Occipital lobe (tissue), 2 donors: ENCODE results near the gene SNTG2. TPM values are rescaled to one million over a fixed set of nuclear protein-coding genes. Genes with fewer than 3 reads are reported as not detected.

Experiments
- DNase-seq: peaks from one replicate; lab custom pipeline; 2025; lab: John Stamatoyannopoulos, UW
- total RNA-seq: library from RNA; depleted of rRNA; stranded (reverse); fragments of >200 nt; gene quantifications from one replicate; pipeline ENCODE4 v1.2.3, GENCODE V29; 2014

SNTG2 gene
- total RNA-seq, 1 donor from 2014 or later: 4.1 TPM

GRCh38 chr2:1268034-1268433 lies 317.4 kb downstream of the SNTG2 start:
- DNase-seq: no peak

DNA sequence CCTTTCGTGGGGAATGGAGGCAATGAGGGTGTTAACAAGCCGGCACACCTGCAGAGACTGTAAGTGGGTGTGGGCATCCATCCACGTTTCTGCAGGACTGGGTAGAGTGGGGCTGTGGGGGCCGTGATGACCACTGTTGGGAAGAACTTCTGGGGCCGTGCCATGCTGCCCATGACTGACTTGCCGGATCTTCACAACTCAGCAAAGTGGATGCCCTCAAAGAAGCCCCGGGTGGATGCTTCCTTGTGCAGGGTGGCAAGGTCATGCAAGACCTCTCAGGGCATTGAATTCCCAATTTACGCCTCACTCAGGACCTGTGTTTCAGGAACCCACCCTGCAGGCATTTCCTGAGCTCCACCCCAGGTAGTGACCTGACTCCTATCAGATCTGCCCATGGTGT lies 319.2 kb downstream of the SNTG2 start:
- DNase-seq: no peak

GRCh38 chr2:1272835-1273234 lies 322.2 kb downstream of the SNTG2 start:
- DNase-seq: no peak

DNA sequence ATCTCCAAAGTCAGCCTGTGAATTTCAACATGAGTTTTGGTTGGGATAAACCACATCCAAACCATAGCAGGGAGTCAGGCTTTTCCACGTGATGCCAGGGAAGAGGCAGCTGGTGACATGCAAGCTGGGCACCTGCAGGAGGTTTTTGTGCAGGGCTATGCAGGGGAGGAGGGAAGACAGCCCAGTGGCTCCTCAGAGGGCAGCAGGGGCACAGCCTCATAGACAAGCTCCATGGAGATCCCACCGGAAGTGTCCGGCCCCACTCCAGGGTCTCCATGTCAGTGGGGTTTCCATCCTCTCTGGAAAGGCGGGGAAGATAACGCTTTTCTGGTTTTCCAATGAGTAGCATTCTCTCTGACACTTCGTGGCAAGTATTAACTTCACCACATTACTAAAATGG lies 327.0 kb downstream of the SNTG2 start:
- no peak for DNase-seq

DNA sequence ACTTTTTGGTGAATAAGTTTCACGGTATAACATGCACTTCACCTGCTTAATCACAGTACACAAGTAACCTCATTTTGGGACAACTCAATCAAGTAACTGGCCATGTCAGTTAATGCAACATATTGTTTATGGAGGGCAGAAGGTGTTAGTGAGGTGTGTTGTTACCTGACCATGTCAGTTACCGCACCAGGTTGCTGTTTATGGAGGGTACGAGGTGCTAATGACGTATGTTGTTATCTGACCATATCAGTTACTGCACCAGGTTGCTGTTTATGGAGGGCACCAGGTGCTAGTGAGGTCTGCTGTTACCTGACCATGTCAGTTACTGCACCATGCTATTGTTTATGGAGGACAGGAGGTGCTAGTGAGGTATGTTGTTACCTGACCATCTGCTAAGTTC lies 327.5 kb downstream of the SNTG2 start:
- no peak for DNase-seq

DNA sequence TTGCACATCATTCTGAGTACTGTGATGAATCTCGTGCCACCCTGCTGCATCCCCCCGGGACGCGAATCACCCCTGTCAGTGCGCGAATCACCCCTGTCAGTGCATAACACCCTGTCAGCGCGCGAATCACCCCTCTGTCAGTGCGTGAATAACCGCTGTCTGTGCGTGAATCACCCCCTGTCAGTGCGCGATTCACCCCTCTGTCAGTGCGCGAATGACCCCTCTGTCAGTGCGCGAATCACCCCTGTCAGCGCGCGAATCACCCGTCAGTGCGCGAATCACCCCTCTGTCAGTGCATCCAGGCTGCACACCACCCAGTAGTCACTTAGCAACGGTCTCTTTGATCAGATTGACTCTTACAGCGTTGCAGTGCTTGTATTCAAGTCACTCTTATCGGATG lies 328.2 kb downstream of the SNTG2 start:
- DNase-seq: no peak

DNA sequence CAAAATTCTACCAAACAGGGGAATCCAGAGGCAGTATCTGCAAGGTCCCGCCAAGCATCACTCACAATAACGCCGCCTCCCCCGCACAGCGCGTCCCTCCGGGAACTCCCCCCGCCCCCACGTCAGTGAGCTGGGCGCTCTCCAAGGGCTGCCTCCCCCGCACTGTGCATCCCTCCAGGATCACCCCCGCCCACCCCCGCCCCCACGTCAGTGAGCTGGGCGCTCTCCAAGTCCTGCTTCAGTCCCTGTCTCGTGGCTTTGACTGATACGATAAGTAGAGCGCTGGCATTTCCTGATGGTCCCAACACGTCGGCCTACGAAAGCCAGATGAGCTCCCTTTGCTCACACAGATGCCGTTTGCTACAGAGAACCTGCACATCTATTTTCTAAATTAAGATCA lies 331.9 kb downstream of the SNTG2 start:
- DNase-seq: peak; percentile 11

- DNase-seq: no peak
Observed at GRCh38 chr2:1283020-1283801, 332.6 kb downstream of the SNTG2 start.

DNA sequence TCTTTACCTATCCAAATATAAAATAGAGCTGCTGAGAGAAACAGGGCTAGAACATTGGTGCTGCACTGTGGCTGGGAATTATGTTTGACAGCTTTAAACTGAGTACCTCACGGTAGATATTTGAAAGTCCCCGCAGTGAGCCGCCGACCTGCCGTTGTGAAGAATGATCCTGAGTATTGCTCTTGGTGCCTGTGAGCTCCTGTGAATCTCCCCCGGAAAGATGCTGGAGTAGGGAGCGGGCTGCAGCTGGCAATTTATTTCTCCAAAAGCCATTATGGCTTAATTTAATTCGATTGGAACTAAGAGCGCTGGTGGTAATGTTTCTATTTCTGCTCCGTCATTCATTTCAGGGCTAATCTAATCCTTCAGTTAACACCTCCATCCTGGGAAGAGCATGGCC lies 333.2 kb downstream of the SNTG2 start:
- no peak for DNase-seq

GRCh38 chr2:1286929-1287328 lies 336.3 kb downstream of the SNTG2 start:
- no peak for DNase-seq

- DNase-seq: no peak
Observed at GRCh38 chr2:1287427-1287826, 336.8 kb downstream of the SNTG2 start.

DNA sequence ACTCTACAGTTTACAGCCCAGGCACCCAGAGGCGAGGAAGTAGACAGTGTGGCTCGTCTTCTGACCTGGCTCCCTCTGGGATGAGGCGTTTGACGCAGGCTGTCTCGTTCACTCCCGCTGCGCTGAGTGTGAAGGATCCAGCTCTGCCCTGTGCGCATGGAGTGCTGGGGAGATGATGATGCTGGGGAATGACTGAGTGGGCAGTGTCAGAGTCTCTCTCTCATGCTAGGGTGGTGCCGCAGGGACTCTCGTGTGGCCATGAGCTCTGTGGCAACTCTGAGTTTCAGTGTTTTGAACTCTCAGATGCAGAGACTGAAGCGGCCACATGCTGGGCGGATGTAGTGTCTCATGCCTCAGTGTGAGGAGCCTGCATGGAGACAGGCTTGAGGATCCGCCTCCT lies 344.3 kb downstream of the SNTG2 start:
- DNase-seq: no peak

DNA sequence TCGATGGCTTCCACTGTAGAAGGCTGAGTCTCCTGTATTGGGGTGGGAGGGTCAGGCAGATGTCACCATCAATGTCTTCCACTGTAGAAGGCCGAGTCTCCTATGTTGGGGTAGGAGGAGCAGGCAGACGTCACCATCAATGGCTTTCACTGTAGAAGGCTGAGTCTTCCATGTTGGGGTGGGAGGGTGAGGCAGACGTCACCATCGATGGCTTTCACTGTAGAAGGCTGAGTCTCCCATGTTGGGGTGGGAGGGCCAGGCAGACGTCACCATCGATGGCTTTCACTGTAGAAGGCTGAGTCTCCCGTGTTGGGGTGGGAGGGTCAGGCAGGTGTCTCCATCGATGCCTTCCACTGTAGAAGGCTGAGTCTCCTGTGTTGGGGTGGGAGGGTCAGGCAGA lies 345.1 kb downstream of the SNTG2 start:
- DNase-seq: no peak

DNA sequence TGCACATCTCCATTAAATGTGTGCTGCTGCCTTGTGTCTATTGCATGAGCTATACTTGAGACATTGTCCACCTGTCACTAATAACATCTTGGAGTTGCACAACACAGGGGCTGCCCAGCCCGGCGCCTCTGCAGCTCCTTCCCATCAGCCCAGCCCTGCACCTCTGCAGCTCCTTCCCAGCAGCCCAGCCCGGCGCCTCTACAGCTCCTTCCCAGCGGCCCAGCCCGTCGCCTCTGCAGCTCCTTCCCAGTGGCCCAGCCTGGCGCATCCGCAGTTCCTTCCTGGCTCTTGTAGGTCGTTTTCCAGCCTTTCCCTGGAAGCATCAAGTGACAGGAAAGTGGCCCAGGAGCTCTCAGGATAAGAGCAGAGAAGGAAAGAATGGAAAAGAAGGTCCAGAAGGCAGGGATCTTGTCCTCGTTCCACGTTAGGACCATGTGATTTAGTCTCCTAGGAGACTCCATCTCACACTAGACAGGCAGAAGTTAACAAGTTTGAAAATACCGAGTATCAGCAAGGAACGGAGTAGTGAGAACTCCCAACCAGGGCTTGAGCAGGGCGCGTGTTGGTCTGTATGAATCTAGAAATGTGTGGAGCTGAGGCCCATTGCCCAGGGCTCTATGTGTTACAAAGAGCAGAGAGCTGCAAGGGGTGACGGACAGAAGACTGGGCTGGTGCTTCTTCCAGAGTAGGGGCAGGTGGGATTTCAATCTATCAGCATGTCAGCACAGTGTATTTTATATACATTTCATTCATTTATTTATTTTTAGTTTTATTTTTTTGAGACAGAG lies 346.9 kb downstream of the SNTG2 start:
- no peak for DNase-seq

DNA sequence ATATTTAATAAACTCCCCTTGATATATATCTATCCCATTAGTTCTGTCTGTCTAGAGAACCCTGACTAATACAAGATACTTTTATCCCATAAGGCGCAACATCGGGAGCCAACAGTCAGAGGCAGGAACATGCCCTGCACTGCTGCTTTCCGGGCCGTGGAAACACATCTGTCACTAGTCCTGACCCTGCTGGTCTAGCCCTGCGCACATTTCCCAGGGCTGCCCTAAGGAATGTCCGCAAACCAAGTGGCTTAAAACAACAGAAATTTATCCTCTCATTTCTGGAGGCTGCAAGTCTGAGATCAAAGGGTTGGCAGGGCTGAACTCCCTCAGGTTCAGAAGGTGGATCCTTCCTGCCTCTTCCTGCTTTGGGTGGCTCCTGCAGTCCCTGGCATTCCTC lies 348.4 kb downstream of the SNTG2 start:
- DNase-seq: no peak

GRCh38 chr2:1300284-1300683 lies 349.6 kb downstream of the SNTG2 start:
- DNase-seq: no peak

GRCh38 chr2:1301056-1301455 lies 350.4 kb downstream of the SNTG2 start:
- no peak for DNase-seq

- no peak for DNase-seq
Observed at GRCh38 chr2:1305342-1306013, 354.8 kb downstream of the SNTG2 start.

DNA sequence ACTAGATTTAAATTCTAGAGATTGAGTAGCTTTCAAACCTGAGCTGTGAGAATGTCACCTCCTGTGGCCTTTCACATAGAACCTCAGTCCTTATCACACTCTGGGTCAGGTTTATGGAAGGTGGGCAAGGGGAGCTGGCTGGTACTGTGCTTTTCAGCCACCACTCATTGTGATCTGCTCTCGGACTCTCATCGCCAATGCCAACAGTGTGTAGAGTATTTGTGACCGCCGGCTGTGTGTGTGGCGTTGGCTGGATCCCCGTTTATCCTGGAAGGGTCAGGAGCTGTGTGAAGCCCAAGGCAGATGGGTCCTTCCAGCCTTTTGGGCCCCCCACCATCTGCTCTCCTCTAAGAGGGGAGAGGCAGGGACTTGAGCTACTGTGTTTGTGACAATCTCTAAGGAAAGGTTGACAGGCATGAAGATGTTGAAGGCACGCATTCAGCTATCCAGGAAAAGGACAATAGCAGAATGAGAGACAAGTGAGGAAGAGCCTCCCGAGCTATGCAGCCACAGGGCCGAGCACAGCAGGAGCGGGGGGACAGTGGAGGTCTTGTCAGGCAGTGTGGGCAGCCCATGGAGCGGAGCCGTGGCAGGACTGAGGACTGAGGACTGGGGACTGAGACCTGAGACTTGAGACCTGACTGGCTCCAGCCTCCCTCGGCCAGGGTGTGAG lies 355.5 kb downstream of the SNTG2 start:
- DNase-seq: no peak

- no peak for DNase-seq
Observed at GRCh38 chr2:1306687-1307516, 356.3 kb downstream of the SNTG2 start.

GRCh38 chr2:1307670-1308069 lies 357.0 kb downstream of the SNTG2 start:
- DNase-seq: no peak
